H1 (cell line): ENCODE data around the gene ASS1. TPM values are rescaled to one million over a fixed set of nuclear protein-coding genes. Genes with fewer than 3 reads are reported as not detected.
A peak's percentile ranks its signal among the peaks of the same experiment; 100 is the strongest.

Experiments
- BRCA1 ChIP-seq: IDR thresholded peaks from 2 replicates; pipeline ENCODE4 v1.6.1; 2012; ENCODE audit warnings: low read depth, low read length, improper control_type of control experiment
- CBX5 ChIP-seq: fragments of 300-800, 300-1000 bp; sonication (generic); IDR thresholded peaks from 2 replicates; pipeline ENCODE4 v1.7.1; 2016; ENCODE audit warnings: antibody characterized with exemption, low read length, low read depth
- CREB1 ChIP-seq: IDR thresholded peaks from 2 replicates; pipeline ENCODE4 v1.6.1; 2012; ENCODE audit warnings: inconsistent platforms
- CTBP2 ChIP-seq: IDR thresholded peaks from 2 replicates; pipeline ENCODE4 v1.7.0; 2011; ENCODE audit warnings: borderline replicate concordance, mild to moderate bottlenecking, moderate library complexity, mixed read lengths, low read length; ENCODE audit not compliant: insufficient read depth, insufficient read length
- EGR1 ChIP-seq: IDR thresholded peaks from 2 replicates; pipeline ENCODE4 v1.6.1; 2011; ENCODE audit warnings: low read depth, low read length, borderline replicate concordance
- FOSL1 ChIP-seq: IDR thresholded peaks from 2 replicates; pipeline ENCODE4 v1.6.1; 2011; ENCODE audit warnings: mild to moderate bottlenecking, low read depth, low read length, moderate library complexity; ENCODE audit not compliant: insufficient read depth
- GABPA ChIP-seq: IDR thresholded peaks from 2 replicates; pipeline ENCODE4 v1.6.1; 2011; ENCODE audit warnings: mild to moderate bottlenecking, low read length, moderate library complexity, borderline replicate concordance; ENCODE audit not compliant: insufficient read depth
- GTF2F1 ChIP-seq: IDR thresholded peaks from 2 replicates; pipeline ENCODE4 v1.6.1; 2012; ENCODE audit warnings: low read depth, low read length, improper control_type of control experiment, borderline replicate concordance
- HDAC6 ChIP-seq: IDR thresholded peaks from one replicate; pipeline ENCODE4 v1.7.1; 2012; ENCODE audit warnings: low read depth, mild to moderate bottlenecking, inconsistent platforms, low read length, moderate library complexity
- JUND ChIP-seq: IDR thresholded peaks from 2 replicates; pipeline ENCODE4 v1.6.1; 2011; ENCODE audit warnings: mild to moderate bottlenecking, improper control_type of control experiment, low read length
- KDM1A ChIP-seq: fragments of 200-600, 300-600 bp; sonication (generic); IDR thresholded peaks from 2 replicates; pipeline ENCODE4 v1.7.1; 2016; ENCODE audit warnings: mild to moderate bottlenecking, low read length, borderline replicate concordance
- KDM5A ChIP-seq: fragments of 200-600 bp; IDR thresholded peaks from 2 replicates; pipeline ENCODE4 v1.7.1; 2012; ENCODE audit warnings: mild to moderate bottlenecking, low read length, inconsistent platforms, mixed read lengths
- NRF1 ChIP-seq: IDR thresholded peaks from 2 replicates; pipeline ENCODE4 v1.6.1; 2011; ENCODE audit warnings: mild to moderate bottlenecking, low read depth, low read length, improper control_type of control experiment
- PHF8 ChIP-seq: fragments of 200-600 bp; sonication (generic); conservative IDR thresholded peaks from 2 replicates; pipeline ENCODE4 v1.7.1; 2012; ENCODE audit warnings: low read depth, mild to moderate bottlenecking, inconsistent platforms, low read length, moderate library complexity
- POLR2A ChIP-seq, 2 experiments: IDR thresholded peaks; 1 replicate in 1 of 2; 2 replicates in 1 of 2; pipeline ENCODE4 v1.6.1; 2011; ENCODE audit warnings: low read depth in 2 of 2, low read length in 2 of 2, mild to moderate bottlenecking in 2 of 2; ENCODE audit errors: control extremely low read depth in 1 of 2
- POLR2AphosphoS5 ChIP-seq: IDR thresholded peaks from 2 replicates; pipeline ENCODE4 v1.6.1; 2011; ENCODE audit warnings: low read depth, low read length
- RBBP5 ChIP-seq: IDR thresholded peaks from 2 replicates; pipeline ENCODE4 v1.7.1; 2012; ENCODE audit warnings: low read depth, mild to moderate bottlenecking, inconsistent platforms, low read length, moderate library complexity, borderline replicate concordance
- RNF2 ChIP-seq: fragments of 200-900, 300-1000 bp; sonication (generic); IDR thresholded peaks from 2 replicates; pipeline ENCODE4 v1.7.1; 2016; ENCODE audit warnings: borderline replicate concordance, low read depth, mild to moderate bottlenecking, antibody characterized with exemption, low read length; ENCODE audit not compliant: poor library complexity, severe bottlenecking; ENCODE audit errors: missing control alignments
- RXRA ChIP-seq: IDR thresholded peaks from 2 replicates; pipeline ENCODE4 v1.6.1; 2011; ENCODE audit warnings: low read depth, mild to moderate bottlenecking, low read length, moderate library complexity; ENCODE audit not compliant: insufficient read depth
- SP1 ChIP-seq: IDR thresholded peaks from 2 replicates; pipeline ENCODE4 v1.6.1; 2011; ENCODE audit warnings: low read depth, low read length
- SUZ12 ChIP-seq: fragments of 200-600 bp; sonication (generic); IDR thresholded peaks from 2 replicates; pipeline ENCODE4 v1.6.1; 2012; ENCODE audit warnings: mild to moderate bottlenecking, inconsistent platforms, low read length, moderate library complexity, mixed read lengths
- TEAD4 ChIP-seq: IDR thresholded peaks from 2 replicates; pipeline ENCODE4 v1.6.1; 2012; ENCODE audit warnings: low read depth, low read length, inconsistent platforms, mixed read lengths
- YY1 ChIP-seq: IDR thresholded peaks from 2 replicates; pipeline ENCODE4 v1.6.1; 2011; ENCODE audit warnings: low read depth, mild to moderate bottlenecking, low read length
- polyA plus RNA-seq, 7 experiments: library from polyadenylated mRNA; depleted of rRNA in 3 of 7; stranded (reverse) in 5 of 7; unstranded in 2 of 7; fragments of >200 nt in 5 of 7; fragments of 200-250 nt in 2 of 7; gene quantifications; 1 replicate in 5 of 7; 2 replicates in 1 of 7; 4 replicates in 1 of 7; pipeline versions ENCODE4 v1.2.1 to v1.2.3, GENCODE V29; 2011 to 2013; ENCODE audit warnings: missing spikeins in 2 of 7, mixed read lengths in 2 of 7
- total RNA-seq: library from RNA; stranded (reverse); fragmentation: NEBNext Ultra II Directional; extraction: Animal tissue kit (Norgen Biotek cat#: 25700); gene quantifications from 2 replicates; pipeline ENCODE4 v1.2.1, GENCODE V29; 2021
- TF ChIP-seq, protein P1 (sequence below): IDR thresholded peaks from 2 replicates; pipeline ENCODE4 v1.6.1; 2012; ENCODE audit warnings: inconsistent platforms
- TF ChIP-seq, protein P2 (sequence below): IDR thresholded peaks from 2 replicates; pipeline ENCODE4 v1.6.1; 2011; ENCODE audit warnings: low read length, improper control_type of control experiment

Gene ASS1
- total and polyA plus RNA-seq, 2 of the 8 experiments (the other 6 are each of a cell fraction or from before 2014, with no cell fraction given) = 108 to 296 TPM

DNA sequence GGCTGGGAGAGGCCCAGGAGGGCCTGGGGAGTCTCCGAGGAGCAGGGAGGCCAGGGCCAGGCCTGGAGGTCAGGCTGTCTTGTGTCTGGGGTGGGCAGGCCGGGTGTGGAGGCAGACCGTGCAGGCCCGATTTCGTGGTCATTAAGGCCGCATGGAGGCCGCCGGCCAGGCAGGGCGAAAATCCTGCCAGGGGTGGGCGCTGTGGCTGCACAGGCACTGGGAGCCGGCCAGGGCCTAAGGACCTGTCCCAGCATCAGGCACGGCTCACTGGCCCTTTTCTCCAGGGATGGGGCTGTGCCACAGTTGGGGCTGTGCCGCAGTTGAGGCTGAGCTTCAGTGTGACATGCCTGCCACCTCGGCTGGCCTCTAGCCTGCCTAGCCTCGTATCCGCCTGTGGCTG, 35.9 kb downstream of the ASS1 start (continued):
- TF ChIP-seq SUZ12 (no peak), CTBP2 (no peak), BRCA1 (no peak), HDAC6 (no peak), PHF8 (no peak), POLR2A (IDR thresholded peaks at IDR 0.05; ENCODE audit: control extremely low read depth in 1 of 2, low read depth in 2 of 2, low read length in 2 of 2) (no peak), RNF2 (no peak), KDM1A (no peak), RXRA (no peak), JUND (no peak), TEAD4 (peak; percentile 72; the same call in 1 of the 2 replicates), RBBP5 (no peak), GTF2F1 (no peak), GABPA (peak; percentile 60; the same call in 1 of the 2 replicates), YY1 (no peak), CREB1 (no peak), POLR2AphosphoS5 (no peak), SP1 (no peak), NRF1 (no peak), KDM5A (no peak), CBX5 (no peak), FOSL1 (no peak), EGR1 (no peak)
- TF ChIP-seq, protein P1, sequence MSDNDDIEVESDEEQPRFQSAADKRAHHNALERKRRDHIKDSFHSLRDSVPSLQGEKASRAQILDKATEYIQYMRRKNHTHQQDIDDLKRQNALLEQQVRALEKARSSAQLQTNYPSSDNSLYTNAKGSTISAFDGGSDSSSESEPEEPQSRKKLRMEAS = peak; percentile 63; the same call in 1 of the 2 replicates
- TF ChIP-seq, protein P2, sequence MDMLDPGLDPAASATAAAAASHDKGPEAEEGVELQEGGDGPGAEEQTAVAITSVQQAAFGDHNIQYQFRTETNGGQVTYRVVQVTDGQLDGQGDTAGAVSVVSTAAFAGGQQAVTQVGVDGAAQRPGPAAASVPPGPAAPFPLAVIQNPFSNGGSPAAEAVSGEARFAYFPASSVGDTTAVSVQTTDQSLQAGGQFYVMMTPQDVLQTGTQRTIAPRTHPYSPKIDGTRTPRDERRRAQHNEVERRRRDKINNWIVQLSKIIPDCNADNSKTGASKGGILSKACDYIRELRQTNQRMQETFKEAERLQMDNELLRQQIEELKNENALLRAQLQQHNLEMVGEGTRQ = no peak
